ENCODE results near the gene ATF7.
"Not testable (repeated sequence)": the region's sequence is repeated elsewhere in the genome, so short reads cannot be mapped to it uniquely, and the experiment has no call there.

The ATF7 gene

GRCh38 chr12:53564941-53565340, 61.2 kb downstream of the ATF7 start:
- no peak for DNase-seq (ENCODE audit: low spot score)

- DNase-seq (ENCODE audit: low spot score): no peak
Observed at GRCh38 chr12:53564278-53564677, 61.9 kb downstream of the ATF7 start.

DNA sequence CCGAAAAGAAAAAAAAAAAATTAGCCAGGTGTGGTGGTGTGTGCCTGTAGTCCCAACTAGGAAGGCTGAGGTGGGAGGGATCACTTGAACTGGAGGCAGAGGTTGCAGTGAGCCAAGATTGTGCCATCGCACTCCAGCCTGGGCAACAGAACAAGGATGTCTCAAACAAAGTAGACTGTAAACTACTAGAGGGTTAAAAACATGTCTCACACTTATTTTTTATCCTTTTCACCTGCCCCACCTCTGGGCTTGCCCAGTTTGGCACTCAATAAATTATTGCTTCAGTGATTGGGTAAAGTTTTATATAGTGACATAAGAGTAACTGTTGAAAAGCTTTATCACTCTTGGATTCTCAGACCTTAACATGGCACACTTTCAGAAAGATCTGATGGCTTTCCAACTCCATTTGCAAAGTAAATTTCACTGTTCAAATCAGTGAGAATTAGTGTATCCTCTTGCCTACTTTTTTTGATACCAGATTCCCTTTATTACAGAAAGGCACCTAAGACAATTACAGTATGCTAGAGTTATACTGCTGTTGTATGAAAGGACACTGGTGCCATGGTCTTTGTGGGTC, 62.6 kb downstream of the ATF7 start:
- DNase-seq (ENCODE audit: low spot score): no peak

GRCh38 chr12:53561590-53561953, 64.6 kb downstream of the ATF7 start:
- DNase-seq (ENCODE audit: low spot score): peak; percentile 93

GRCh38 chr12:53560912-53561589, 65.1 kb downstream of the ATF7 start:
- DNase-seq (ENCODE audit: low spot score): peak; percentile 38

GRCh38 chr12:53560351-53560750, 65.8 kb downstream of the ATF7 start:
- DNase-seq (ENCODE audit: low spot score): no peak

DNA sequence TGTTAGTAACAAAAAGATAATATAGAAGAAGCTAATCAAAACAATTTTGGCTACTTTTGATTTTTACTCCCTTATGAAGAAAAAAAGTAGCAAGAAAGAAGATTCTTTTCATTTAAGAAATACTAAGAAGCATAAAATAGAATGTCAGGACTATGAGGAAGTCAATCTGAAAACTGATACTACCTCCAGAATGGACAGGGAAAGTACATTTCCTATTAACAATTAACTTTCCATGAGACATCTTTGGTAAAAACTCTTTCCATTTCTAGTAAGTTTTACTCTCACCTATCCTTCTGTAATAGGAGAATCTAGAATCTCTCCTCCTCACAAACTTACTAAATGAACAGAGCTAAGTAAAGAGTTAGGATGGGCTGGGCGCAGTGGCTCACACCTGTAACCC, 67.6 kb downstream of the ATF7 start:
- DNase-seq (ENCODE audit: low spot score): peak; percentile 61

GRCh38 chr12:53552361-53553327, 73.5 kb downstream of the ATF7 start:
- DNase-seq (ENCODE audit: low spot score): no peak

DNA sequence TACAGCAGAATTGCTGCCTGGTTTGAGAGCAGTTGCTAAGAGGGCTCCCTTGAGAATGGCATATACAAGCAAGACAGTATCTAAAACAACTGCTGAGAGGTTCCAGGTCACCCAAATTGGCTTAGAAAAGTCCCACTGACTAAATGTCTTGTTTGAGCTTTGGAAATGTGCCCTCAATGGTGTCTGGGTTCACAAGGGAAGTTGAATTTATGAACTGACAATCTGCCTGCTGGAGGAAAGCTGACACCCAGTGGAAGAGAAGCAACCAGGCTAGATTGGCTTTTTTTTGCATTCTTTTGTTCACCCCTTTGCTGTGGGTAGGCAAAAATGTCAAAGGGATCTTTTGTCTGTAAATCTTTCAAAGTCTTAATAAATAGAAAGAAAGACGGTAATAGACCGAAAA, 74.3 kb downstream of the ATF7 start:
- no peak for DNase-seq (ENCODE audit: low spot score)

DNA sequence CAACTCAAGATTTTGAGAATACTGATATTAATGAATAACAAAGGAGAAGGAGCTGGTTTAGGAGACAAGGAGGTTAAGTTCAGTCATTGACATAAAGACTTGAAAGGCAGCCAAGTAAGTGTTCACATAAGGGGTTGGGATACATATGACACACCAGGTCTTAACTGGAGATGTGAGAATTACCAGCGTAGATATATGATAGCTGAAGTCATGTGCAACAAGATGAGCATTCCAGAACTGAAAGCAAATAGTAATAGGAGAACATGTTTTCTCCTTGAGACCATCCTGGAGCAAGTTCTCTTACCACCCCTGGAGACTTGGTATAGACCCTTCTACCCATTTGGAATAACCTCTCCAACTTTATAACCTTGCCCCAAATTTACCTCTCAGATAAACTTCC, 75.6 kb downstream of the ATF7 start:
- no peak for DNase-seq (ENCODE audit: low spot score)

GRCh38 chr12:53550131-53550530, 76.1 kb downstream of the ATF7 start:
- DNase-seq (ENCODE audit: low spot score): not testable (repeated sequence)

DNA sequence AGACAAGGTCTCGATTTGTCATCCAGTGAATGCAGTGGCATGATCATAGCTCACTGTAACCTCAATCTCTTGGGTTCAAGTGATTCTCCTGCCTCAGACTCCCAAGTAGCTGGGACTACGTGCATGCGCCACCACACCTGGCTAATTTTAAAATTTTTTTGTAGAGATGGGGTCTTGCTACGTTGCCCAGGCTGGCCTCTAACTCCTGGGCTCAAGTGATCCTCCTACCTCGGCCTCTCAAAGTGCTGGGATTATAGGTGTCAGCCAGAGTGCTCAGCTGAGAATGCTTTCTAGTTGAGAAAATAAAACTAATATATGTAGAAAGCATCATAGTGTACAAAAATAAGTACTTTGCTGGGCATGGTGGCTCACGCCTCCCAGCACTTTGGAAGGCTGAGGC, 77.8 kb downstream of the ATF7 start:
- DNase-seq (ENCODE audit: low spot score): not testable (repeated sequence)

GRCh38 chr12:53543539-53543938, 82.6 kb downstream of the ATF7 start:
- DNase-seq (ENCODE audit: low spot score): peak; percentile 66

- DNase-seq (ENCODE audit: low spot score): no peak
Observed at GRCh38 chr12:53539526-53539925, 86.7 kb downstream of the ATF7 start.

GRCh38 chr12:53538209-53538689, 87.9 kb downstream of the ATF7 start:
- no peak for DNase-seq (ENCODE audit: low spot score)

GRCh38 chr12:53536962-53537361, 89.2 kb downstream of the ATF7 start:
- no peak for DNase-seq (ENCODE audit: low spot score)

- no peak for DNase-seq (ENCODE audit: low spot score)
Observed at GRCh38 chr12:53533471-53533870, 92.7 kb downstream of the ATF7 start.

GRCh38 chr12:53532524-53533445, 93.4 kb downstream of the ATF7 start:
- no peak for DNase-seq (ENCODE audit: low spot score)

- DNase-seq (ENCODE audit: low spot score): no peak
Observed at GRCh38 chr12:53532021-53532420, 94.2 kb downstream of the ATF7 start.

DNA sequence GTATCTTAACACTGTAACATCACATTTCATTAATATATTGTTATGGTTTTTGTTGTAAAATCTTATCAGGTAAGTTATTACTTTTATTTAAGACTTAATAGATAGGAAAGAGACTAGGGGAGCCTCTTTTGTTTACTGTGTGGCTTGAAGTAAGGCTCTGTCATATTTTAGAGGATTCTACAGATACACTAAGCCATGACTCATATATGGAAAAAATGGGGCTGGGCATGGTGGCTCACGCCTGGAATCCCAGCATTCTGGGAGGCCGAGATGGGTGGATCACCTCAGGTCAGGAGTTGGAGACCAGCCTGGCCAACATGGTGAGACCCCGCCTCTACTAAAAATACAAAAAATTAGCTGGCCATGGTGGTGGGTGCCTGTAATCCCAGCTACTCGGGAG, 95.3 kb downstream of the ATF7 start:
- no peak for DNase-seq (ENCODE audit: low spot score)

GRCh38 chr12:53530061-53530460, 96.1 kb downstream of the ATF7 start:
- DNase-seq (ENCODE audit: low spot score): no peak

- no peak for DNase-seq (ENCODE audit: low spot score)
Observed at GRCh38 chr12:53524476-53524875, 101.7 kb downstream of the ATF7 start.

All from kidney tubule cell (primary cell).